GM23338 (cell line): ENCODE data around the gene TMEM39A. TPM values are rescaled to one million over a fixed set of nuclear protein-coding genes. Genes with fewer than 3 reads are reported as not detected.

Experiments
- ATAC-seq: fragments of 200-7000 bp; cut with Tn5 transposase; 3 replicates; pipeline ENCODE4 v1.9.1; 2020
- DNase-seq: peaks from one replicate; pipeline ENCODE4 v3.0.0-alpha.2; 2015; ENCODE audit warnings: low spot score
- H2AFZ ChIP-seq: fragments of 200-600 bp; sonication (generic); 2 replicates; pipeline ENCODE4 v1.8.0; 2016; ENCODE audit warnings: antibody characterized with exemption, mild to moderate bottlenecking, moderate library complexity
- H3F3A ChIP-seq: fragments of 200-600 bp; sonication (generic); replicated peaks from 2 replicates; pipeline ENCODE4 v1.8.0; 2017; ENCODE audit warnings: antibody characterized with exemption, mixed run types, low read depth
- H3K27ac ChIP-seq: fragments of 200-600 bp; sonication (generic); 2 replicates; pipeline ENCODE4 v1.6.1; 2016; ENCODE audit warnings: low read depth
- H3K27me3 ChIP-seq: fragments of 200-600 bp; sonication (generic); 2 replicates; pipeline ENCODE4 v1.8.0; 2016; ENCODE audit warnings: mild to moderate bottlenecking, mixed run types, moderate library complexity; ENCODE audit not compliant: insufficient read depth
- H3K36me3 ChIP-seq: fragments of 200-600 bp; sonication (generic); 2 replicates; pipeline ENCODE4 v1.8.0; 2016; ENCODE audit warnings: mild to moderate bottlenecking; ENCODE audit not compliant: insufficient read depth
- H3K4me1 ChIP-seq: fragments of 200-600 bp; sonication (generic); 2 replicates; pipeline ENCODE4 v1.8.0; 2016; ENCODE audit warnings: mild to moderate bottlenecking, moderate library complexity; ENCODE audit not compliant: insufficient read depth
- H3K4me2 ChIP-seq: fragments of 200-600 bp; sonication (generic); 2 replicates; pipeline ENCODE4 v1.7.1; 2017; ENCODE audit warnings: mixed run types
- H3K4me3 ChIP-seq: fragments of 200-600 bp; sonication (generic); 2 replicates; pipeline ENCODE4 v1.6.1; 2016; ENCODE audit warnings: mixed run types
- H3K79me2 ChIP-seq: fragments of 200-600 bp; sonication (generic); replicated peaks from 2 replicates; pipeline ENCODE4 v1.8.0; 2017; ENCODE audit warnings: mild to moderate bottlenecking; ENCODE audit not compliant: insufficient read depth
- H3K9me2 ChIP-seq: fragments of 200-600 bp; sonication (generic); 2 replicates; pipeline ENCODE4 v1.8.0; 2017; ENCODE audit not compliant: insufficient read depth
- H4K20me1 ChIP-seq: fragments of 200-600 bp; sonication (generic); replicated peaks from 2 replicates; pipeline ENCODE4 v1.8.0; 2017; ENCODE audit warnings: mild to moderate bottlenecking; ENCODE audit not compliant: insufficient read depth
- H3K27ac Mint-ChIP-seq: 2 replicates; pipeline ENCODE4 v1.8.0; 2020; ENCODE audit warnings: inconsistent platforms, mild to moderate bottlenecking, moderate library complexity, mixed read lengths
- H3K27me3 Mint-ChIP-seq: 3 replicates; pipeline ENCODE4 v1.8.0; 2022; ENCODE audit warnings: low read depth, mild to moderate bottlenecking, moderate library complexity, mixed read lengths, inconsistent platforms; ENCODE audit not compliant: insufficient read depth, poor library complexity
- H3K36me3 Mint-ChIP-seq: 3 replicates; pipeline ENCODE4 v1.8.0; 2021; ENCODE audit warnings: low read depth, mild to moderate bottlenecking, inconsistent platforms, moderate library complexity, mixed read lengths
- H3K4me1 Mint-ChIP-seq: 3 replicates; pipeline ENCODE4 v1.8.0; 2020; ENCODE audit warnings: mild to moderate bottlenecking, inconsistent platforms, mixed read lengths
- H3K4me3 Mint-ChIP-seq: 3 replicates; pipeline ENCODE4 v1.8.0; 2021; ENCODE audit warnings: moderate library complexity, mild to moderate bottlenecking, inconsistent platforms, mixed read lengths
- H3K9me3 Mint-ChIP-seq: 3 replicates; pipeline ENCODE4 v1.8.0; 2020; ENCODE audit warnings: moderate library complexity, mild to moderate bottlenecking, inconsistent platforms, mixed read lengths
- CREB1 ChIP-seq: fragments of 250-450 bp; sonication (Bioruptor Pico); IDR thresholded peaks from 2 replicates; pipeline ENCODE4 v1.5.0; 2020; ENCODE audit warnings: low read depth, mild to moderate bottlenecking, moderate library complexity
- JUNB ChIP-seq: IDR thresholded peaks from one replicate; pipeline ENCODE4 v1.6.1; 2016; ENCODE audit warnings: antibody characterized with exemption; ENCODE audit not compliant: unreplicated experiment
- NANOG ChIP-seq: IDR thresholded peaks from 2 replicates; pipeline ENCODE4 v1.6.1; 2016; ENCODE audit warnings: antibody characterized with exemption, borderline replicate concordance
- ZNF331 ChIP-seq: fragments of 250-450 bp; sonication (Bioruptor Pico); IDR thresholded peaks from 2 replicates; pipeline ENCODE4 v1.5.0; 2020; ENCODE audit warnings: low read depth, mild to moderate bottlenecking, moderate library complexity
- ZNF462 ChIP-seq: fragments of 250-450 bp; sonication (Bioruptor Pico); IDR thresholded peaks from 2 replicates; pipeline ENCODE4 v1.5.0; 2020; ENCODE audit warnings: mild to moderate bottlenecking, moderate library complexity
- polyA plus RNA-seq: library from polyadenylated mRNA; unstranded; fragments of >200 nt; fragmentation: Nextera tagmentation; extraction: Ambion mirVana; gene quantifications from 2 replicates; pipeline ENCODE4 v1.2.1, GENCODE V29; 2016
- total RNA-seq: library from RNA; depleted of rRNA; stranded (reverse); fragments of >200 nt; shearing (Covaris generic); gene quantifications from 2 replicates; pipeline ENCODE4 v1.2.3, GENCODE V29; 2014
- TF ChIP-seq, protein P1 (sequence below): IDR thresholded peaks from 2 replicates; pipeline ENCODE4 v1.6.1; 2016; ENCODE audit warnings: antibody characterized with exemption

The TMEM39A gene
- total and polyA plus RNA-seq, 2 experiments from 2014 or later = 12.9 to 51.6 TPM

- TF ChIP-seq, protein P1, sequence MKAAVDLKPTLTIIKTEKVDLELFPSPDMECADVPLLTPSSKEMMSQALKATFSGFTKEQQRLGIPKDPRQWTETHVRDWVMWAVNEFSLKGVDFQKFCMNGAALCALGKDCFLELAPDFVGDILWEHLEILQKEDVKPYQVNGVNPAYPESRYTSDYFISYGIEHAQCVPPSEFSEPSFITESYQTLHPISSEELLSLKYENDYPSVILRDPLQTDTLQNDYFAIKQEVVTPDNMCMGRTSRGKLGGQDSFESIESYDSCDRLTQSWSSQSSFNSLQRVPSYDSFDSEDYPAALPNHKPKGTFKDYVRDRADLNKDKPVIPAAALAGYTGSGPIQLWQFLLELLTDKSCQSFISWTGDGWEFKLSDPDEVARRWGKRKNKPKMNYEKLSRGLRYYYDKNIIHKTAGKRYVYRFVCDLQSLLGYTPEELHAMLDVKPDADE = no peak
- TF ChIP-seq ZNF462 (no peak), ZNF331 (no peak), JUNB (no peak)
These were observed 46.5 kb downstream of the TMEM39A start (continued) for GRCh38 chr3:119416873-119417272.

DNA sequence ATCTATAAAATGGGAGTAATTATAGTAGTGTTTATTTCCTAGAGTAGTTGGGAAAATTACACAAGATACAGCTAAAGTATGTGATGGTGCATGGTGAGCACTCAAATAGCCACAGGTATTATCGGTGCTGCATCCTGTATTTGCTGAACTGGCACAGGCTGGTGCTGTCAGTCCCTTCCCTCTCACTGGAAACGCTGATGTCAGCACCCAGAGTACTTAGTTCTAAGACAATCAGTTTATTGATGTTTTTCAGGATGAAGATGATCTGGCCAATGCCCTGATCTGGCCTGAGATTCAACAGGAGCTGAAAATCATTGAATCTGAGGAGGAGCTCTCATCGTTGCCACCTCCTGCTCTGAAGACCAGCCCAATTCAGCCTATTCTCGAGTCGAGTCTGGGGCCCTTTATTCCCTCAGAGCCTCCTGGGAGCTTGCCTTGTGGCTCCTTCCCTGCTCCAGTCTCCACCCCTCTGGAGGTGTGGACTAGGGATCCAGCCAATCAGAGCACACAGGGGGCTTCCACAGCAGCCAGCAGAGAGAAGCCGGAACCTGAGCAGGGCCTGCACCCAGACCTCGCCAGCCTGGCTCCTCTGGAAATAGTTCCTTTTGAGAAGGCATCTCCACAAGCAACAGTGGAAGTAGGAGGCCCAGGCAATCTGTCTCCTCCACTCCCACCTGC is 49.7 kb downstream of the TMEM39A start:
- Histone ChIP-seq H3K36me3 (no peaks in the 10 kb centered on the region), H3K4me1 (no peaks in the 10 kb centered on the region), H3K9me2 (no peaks in the 10 kb centered on the region), H3K4me3 (no peak overlapping the region), H3F3A (no peaks in the 10 kb centered on the region), H3K79me2 (no peaks in the 10 kb centered on the region), H3K27ac (no peak overlapping the region), H3K4me2 (no peak overlapping the region), H4K20me1 (no peaks in the 10 kb centered on the region), H3K27me3 (no peaks in the 10 kb centered on the region), H2AFZ (no peak overlapping the region)
- DNase-seq = peak; percentile 34
- Mint-ChIP-seq H3K4me1 (no peaks in the 10 kb centered on the region), H3K36me3 (peaks cover 9% of the 10 kb centered on the region; the same call in 2 of the 3 replicates), H3K4me3 (no peak overlapping the region), H3K27me3 (peaks cover 3% of the 10 kb centered on the region), H3K9me3 (no peaks in the 10 kb centered on the region), H3K27ac (no peak overlapping the region)
- peak; percentile 84 for ATAC-seq
- no peak for TF ChIP-seq ZNF462
- TF ChIP-seq, protein P1 = no peak
- no peak for TF ChIP-seq CREB1 (CRISPR knock-in tag)
- TF ChIP-seq NANOG = no peak
